GM12865 (cell line): ENCODE results near the gene NPTXR.

Experiments used
- DNase-seq: peaks from one replicate; pipeline ENCODE4 v3.0.0; 2010; ENCODE audit warnings: low read depth
- H3K4me3 ChIP-seq: 2 replicates; pipeline ENCODE4 v1.5.1; 2011; ENCODE audit warnings: mild to moderate bottlenecking, low read depth, low read length, control low read depth
- TF ChIP-seq, protein P1 (sequence below): IDR thresholded peaks from 2 replicates; pipeline ENCODE4 v1.5.1; 2011; ENCODE audit warnings: low read length, control low read depth, low read depth, inconsistent platforms; ENCODE audit not compliant: insufficient read depth; ENCODE audit errors: missing control alignments

Gene NPTXR

DNA sequence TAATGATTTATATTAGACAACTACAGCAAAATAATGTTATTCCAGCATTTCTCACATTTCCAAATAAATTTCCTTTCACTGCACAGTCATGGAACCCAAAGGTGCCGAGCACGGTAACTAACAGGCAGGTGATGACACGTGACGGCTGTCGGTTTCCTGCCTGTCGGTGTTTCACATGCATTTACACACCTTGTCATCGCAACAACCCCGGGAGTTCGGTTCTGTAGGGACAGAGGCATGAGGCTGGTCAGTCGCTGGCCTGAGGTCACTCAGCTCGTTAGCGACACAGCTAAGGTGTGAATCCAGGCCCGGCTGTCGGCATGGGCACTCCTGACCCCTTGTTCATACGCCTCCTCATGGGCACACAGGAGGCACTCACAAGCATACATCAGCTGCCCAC is 59.8 kb downstream of the NPTXR start:
- no peak for DNase-seq
- no peak overlapping the region for H3K4me3 ChIP-seq
- TF ChIP-seq, protein P1, sequence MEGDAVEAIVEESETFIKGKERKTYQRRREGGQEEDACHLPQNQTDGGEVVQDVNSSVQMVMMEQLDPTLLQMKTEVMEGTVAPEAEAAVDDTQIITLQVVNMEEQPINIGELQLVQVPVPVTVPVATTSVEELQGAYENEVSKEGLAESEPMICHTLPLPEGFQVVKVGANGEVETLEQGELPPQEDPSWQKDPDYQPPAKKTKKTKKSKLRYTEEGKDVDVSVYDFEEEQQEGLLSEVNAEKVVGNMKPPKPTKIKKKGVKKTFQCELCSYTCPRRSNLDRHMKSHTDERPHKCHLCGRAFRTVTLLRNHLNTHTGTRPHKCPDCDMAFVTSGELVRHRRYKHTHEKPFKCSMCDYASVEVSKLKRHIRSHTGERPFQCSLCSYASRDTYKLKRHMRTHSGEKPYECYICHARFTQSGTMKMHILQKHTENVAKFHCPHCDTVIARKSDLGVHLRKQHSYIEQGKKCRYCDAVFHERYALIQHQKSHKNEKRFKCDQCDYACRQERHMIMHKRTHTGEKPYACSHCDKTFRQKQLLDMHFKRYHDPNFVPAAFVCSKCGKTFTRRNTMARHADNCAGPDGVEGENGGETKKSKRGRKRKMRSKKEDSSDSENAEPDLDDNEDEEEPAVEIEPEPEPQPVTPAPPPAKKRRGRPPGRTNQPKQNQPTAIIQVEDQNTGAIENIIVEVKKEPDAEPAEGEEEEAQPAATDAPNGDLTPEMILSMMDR, result no peak

DNA sequence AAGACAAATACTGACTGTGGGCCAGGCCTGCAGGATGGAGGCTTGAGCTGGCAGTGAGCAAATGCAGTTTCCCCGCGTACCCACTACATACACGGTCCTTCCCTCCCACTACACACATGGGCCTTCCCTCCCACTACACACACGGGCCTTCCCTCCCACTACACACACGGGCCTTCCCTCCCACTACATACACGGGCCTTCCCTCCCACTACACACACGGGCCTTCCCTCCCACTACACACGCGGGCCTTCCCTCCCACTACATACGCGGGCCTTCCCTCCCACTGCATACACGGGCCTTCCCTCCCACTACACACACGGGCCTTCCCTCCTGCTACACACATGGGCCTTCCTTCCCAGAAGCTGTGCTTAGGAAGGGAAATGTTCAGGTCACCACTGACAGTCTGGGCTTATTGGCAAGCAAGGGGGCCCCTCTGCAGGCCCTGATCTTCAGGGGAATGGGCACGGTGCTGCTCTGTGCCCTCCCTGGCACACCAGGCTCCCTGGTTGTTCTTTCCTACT is 60.7 kb downstream of the NPTXR start:
- H3K4me3 ChIP-seq, result no peak overlapping the region
- TF ChIP-seq, protein P1, result no peak
- no peak for DNase-seq

DNA sequence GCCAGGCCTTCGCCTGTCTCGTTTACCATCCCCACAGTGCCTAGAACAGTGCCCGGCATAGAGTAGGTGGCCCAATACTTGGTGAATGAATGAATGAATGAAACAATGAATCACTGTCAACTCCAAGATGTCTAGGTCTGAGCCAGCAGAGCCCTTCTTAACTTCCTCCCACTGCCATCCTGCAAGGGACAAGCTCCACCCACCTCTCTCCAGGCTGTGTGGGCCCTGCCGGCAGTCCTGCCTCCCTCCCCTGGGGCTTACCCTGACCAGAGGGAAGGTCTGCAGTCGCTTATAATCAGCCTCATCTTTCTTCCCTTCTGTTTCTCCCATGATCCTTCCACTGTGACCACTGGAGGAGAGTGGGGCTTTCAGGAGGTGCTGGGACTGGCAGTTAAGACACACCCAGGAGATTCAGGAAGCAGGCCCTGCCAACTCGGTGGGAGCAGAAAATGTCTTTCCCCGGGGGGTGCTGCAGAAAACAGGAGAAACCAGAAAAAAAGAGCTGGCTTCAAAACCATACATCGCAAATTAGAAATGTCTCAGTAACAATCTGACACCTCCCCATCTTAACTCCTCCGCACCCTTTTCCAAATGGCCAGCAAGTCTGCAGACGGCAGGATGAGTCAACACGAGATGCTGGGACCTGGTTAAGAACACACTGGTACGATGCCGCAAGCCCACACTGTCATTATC is 61.3 kb downstream of the NPTXR start:
- TF ChIP-seq, protein P1, result no peak
- H3K4me3 ChIP-seq, result no peak overlapping the region
- no peak for DNase-seq

DNA sequence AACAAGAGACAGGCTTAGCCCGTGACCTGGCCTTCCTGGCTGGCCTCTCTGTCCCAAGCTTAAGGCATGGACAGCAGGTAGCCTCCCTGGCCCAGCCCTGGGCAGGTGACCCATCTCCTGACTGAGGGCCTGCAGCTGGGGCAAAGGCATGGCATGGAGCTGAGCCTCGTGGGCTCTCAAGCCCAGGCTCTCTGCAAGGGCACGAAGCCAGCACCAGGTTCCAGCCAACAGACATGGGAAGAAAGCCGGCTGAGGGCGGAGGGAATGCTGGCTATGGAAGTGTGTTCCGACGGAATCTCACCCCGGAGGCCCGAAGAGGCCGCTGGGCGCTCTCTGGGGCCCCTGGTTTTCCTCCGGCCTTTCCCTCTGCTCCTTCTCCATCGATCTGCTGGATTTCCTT is 62.8 kb downstream of the NPTXR start:
- TF ChIP-seq, protein P1, result no peak
- no peak overlapping the region for H3K4me3 ChIP-seq
- no peak for DNase-seq

DNA sequence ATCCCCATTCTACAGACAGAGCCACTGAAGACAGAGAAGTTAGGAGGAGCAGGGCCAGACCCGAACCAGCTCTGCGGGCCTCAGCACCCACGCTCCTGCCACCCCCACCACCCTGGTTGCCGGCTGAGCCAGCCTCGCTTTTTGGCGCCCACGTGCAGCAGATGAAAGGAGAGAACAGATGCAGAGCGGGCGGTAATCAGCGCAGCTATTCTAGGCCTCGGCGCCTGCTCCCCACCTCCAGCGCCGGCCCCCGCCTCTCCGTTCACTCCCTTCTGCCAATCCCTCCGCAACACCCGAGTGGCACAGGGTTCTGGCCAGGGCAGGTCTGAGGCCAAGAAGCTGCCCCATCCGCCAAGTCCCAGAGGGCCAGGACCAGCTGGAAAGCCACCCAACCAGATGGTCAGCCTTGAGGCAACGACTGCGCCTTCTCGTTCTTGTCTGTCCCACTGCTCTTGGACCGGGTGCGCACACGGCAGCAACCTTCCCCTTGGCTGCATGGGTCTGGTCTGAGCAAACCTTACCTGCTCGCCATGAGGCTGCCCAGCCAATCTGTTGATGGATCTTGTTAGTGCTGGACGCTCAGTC is 66.6 kb downstream of the NPTXR start:
- TF ChIP-seq, protein P1, result no peak
- no peak for DNase-seq

DNA sequence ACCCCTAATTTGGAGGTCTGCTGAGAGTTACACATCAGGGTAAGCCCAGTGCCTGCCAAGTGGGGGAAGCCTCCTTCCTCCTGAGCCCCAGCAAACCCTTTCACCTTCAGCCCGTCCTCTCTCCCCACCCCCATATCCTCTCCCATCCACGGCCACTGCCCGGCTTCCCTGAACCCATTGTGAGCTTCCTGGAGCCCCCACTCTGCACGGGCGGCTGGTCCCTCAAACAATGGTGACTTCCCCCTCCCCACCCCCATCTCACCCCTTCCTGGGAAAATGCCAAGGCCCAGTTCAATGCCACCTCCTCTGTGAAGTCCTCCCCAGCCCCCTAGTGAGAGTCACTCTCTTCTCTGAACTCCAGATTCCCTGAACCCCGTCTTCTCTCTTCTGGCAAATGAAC is 67.7 kb downstream of the NPTXR start:
- TF ChIP-seq, protein P1, result no peak
- H3K4me3 ChIP-seq, result no peak overlapping the region
- no peak for DNase-seq

More for the DNA sequence above, 66.6 kb downstream of the NPTXR start:
- no peak overlapping the region for H3K4me3 ChIP-seq
